Measurements from ENCODE around the gene WIPF2. TPM values are rescaled to one million over a fixed set of nuclear protein-coding genes. Genes with fewer than 3 reads are reported as not detected.

Gene WIPF2
- total and polyA plus RNA-seq, 2 of the 8 experiments (the other 6 are each of a cell fraction or from before 2014, with no cell fraction given), result 6.9 to 25.3 TPM

- TF ChIP-seq KDM1A (IDR thresholded peaks at IDR 0.05; ENCODE audit: borderline replicate concordance, low read length) (no peak), SIN3A (conservative IDR thresholded peaks at IDR 0.05 in 1 of 2, IDR thresholded peaks at IDR 0.05 in 1 of 2; ENCODE audit: low read depth in 1 of 2, low read length in 2 of 2) (no peak), KDM5A (IDR thresholded peaks at IDR 0.05; ENCODE audit: low read length) (no peak), EP300 (IDR thresholded peaks at IDR 0.05; ENCODE audit: borderline replicate concordance in 1 of 2, low read depth in 2 of 2, low read length in 2 of 2) (no peak), CTBP2 (IDR thresholded peaks at IDR 0.05; ENCODE audit: borderline replicate concordance, insufficient read depth, insufficient read length, low read length) (no peak), RXRA (IDR thresholded peaks at IDR 0.05; ENCODE audit: insufficient read depth, low read depth, low read length) (no peak), JUN (IDR thresholded peaks at IDR 0.05; ENCODE audit: low read depth, low read length) (no peak), ASH2L (IDR thresholded peaks at IDR 0.05; ENCODE audit: low read length) (no peak)
Measured at GRCh38 chr17:40260528-40260927, 41.4 kb downstream of the WIPF2 start (continued).
